Stimulated activated CD8-positive, alpha-beta memory T cell treated with anti-CD3 and anti-CD28 coated beads, Interleukin-12 subunit alpha, Interleukin-12 subunit beta, amount 100 ng/mL, for 4 hours (primary cell): ENCODE results near the gene TLN1.
A peak's percentile ranks its signal among the peaks of the same experiment; 100 is the strongest.

ENCODE experiments used
- DNase-seq: peaks from one replicate; pipeline ENCODE4 v3.0.0-alpha.2; 2020; ENCODE audit warnings: low read depth

Gene TLN1

DNA sequence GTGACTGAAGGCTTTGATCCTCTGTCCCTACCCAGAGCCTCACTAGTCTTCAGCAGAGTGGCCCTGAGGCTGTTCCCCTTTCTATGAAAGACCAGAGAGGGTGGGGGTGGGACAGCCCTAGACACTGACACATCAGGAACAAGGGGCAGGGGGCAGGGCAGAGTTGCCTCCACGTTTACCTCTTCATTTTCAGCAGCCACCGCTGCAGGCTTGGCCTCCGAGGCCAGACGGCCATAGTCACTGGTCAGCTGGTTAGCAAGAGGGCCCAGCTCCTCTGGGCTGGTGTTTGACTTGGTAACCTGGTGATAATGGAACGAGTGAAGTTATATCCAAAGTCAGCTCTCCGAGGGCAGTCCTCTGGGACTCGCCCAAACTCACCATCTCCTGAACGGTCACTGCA lies 26.6 kb downstream of the TLN1 start:
- no peak for DNase-seq

DNA sequence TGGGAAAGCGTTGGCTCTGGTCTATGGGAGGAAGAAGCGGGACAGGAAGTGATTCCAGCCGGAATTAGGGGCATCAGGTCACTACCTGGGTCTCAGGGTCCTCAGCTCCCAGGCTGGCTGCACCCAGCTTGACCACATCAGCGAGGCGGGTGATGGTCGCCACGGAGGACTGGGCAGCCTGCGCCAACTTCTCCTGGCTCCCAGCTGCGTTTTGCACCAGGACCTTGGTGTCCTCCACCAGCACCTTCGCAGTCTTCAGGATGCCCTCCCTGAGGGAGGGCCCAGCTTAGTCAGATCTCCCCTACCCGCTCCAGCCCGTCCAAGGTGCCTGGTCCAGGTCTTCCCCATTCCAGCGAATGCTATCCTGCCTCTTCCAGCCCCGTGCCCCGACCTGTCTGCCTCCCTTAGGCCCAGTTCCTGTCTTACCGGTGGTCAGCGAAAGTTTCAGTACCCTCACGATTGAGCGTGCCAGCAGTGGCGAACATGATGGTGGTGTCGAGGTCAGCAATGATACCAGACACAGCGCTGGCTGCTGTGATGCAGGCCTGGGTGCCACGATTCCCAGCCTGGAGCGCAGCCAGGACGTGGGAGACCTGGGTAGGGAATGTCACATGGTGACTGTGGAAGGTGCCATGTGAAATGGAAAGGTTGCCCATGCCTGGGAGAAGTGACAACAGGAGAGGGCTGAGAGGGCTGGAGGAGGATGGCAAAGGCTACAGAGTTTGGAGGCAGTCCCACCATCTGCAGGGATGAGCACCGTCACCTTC lies 27.9 kb downstream of the TLN1 start:
- DNase-seq, result no peak

DNA sequence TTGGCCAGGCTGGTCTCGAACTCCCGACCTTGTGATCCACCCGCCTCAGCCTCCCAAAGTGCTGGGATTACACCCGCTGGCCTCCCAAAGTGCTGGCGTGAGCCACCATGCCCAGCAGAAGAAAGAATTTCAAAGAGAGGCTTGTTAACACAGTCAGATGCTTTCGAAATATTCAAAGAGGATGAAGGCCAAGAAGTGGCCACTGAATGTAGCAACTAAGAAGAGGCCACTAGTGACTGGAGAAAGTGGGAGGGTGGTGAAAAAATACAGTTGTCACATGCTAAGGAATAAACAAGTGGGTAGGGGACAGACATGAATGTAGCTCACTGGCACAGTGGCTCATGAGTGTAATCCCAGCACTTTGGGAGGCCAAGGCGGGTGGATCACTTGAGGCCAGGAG lies 29.3 kb downstream of the TLN1 start:
- DNase-seq, result no peak

DNA sequence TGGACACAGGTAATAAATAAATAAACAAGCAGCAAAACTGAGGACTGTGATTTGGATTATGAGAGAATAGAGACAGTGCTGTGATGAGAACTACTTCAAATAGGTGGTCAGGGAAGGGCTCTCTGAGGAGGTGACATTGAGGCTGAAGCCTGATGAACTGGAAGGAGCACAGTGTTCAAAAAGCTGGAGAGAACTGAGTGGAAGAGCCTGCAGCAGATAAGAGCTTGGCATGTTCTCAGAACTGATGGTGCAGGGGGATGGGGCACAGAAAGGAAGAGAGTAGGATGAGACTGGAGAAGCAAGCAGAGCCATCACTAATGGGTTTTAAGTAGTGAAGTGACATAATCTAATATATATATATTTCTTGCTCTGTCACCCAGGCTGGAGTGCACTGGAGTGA lies 31.1 kb downstream of the TLN1 start:
- no peak for DNase-seq

DNA sequence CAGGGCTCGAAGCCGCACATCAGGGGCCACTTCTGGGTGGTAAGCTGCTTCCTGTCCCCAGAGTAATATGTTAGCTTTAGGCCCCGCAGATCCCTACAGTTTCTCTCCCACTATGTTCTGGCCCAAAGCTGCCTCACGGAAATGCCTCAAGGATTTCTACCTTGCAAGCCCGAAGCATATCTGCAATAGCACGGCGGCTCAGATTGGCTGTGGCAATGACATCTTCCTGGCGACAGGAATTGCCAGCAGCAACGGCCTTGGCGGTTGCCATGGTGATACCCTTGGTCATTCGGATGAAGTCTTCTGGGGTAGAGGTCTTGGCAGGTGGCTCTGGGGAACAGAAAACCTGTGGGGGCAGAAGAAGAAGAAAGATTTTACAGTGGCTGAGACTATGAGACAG lies 32.0 kb downstream of the TLN1 start:
- no peak for DNase-seq

DNA sequence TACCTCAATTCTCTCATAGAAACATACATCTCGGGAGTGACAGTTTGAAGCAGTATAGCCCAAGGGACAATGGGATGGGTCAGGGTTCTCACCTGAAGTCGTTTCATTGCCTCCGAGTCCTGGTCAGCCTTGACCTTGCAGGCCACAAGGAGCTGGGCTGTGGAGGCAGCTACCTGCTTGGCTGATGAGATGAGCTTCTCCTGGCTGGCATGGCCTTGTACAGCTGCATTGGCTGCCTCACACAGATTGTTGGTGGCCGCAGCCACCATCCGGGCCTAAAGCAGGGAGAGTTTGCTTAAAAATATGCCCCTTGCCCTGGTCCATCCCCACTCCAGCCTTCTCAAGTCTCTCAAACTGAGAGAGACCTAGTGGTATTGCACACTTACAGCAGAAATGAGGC lies 33.8 kb downstream of the TLN1 start:
- no peak for DNase-seq

DNA sequence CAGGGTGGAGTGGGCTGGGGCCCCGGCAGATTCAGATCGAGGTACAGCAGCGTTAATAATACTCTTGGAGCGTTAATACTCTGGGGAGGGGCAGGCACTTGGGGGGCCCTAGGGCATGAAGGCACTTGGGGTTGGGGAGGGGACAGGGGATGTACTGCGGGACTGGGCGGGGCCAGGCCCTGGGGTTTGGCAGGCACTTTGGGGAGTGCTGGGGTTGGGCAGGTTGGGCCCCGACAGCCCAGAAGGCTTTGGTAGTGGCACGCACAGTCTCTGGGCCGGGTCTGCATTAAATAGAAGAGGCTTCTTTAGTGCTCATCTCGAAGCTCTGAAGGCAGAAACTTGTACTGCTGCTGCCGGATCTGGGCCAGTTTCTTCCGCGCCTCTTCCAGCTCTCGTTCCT lies 34.5 kb downstream of the TLN1 start:
- no peak for DNase-seq

DNA sequence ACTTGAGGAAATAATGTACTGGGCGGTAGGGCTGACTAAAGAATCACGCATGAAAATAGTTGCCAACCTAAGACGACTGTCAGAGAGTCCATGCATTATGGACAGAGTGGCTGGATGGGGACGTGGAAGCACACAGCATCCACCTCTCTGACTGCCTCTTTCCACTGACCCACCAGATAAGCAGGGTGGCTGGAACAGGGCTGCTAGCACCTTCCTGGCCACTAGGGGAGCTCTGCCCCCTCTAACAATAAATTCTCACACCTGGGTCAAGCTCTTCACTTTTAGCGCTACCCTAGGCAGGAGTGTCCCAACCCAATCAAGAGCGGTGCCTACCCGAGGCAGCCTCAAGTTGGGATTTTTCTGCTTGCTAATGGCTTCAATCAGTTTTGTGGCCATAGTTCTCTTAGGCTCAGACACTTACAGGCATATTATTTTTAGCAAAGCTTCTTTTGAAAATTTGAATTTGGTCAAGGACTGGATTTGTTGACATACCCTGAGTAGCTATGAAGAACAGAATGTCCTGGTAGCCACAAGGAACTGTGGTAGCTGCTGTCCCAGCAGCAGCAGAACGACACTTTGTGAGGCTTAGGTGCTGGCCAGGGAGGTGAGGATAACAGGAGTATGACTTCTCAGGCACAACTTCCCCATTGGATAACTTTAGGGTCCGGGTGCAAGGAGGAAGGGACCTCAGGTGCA lies 35.3 kb downstream of the TLN1 start:
- peak; percentile 33 for DNase-seq

DNA sequence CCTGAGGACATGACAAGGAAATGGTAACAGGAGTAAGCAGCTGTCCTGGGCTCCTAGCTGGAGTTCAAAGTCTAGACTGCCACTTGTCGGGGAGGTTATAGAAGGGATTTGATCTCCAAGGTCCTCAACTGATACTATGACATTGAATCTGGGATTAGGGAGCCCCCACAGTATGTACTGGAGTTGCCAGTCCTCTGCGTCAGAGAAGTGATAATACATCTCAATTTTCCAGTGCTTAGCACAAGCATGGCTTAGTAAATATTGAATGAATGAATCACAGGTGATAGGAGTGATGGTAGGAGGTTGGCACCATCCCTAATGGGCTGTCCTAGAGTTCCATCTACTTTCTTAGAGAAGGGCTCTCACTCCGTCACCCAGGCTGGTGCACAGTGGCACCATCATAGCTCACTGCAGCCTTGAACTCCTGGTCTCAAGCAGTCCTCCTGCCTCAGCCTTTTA lies 36.0 kb downstream of the TLN1 start:
- DNase-seq, result no peak

DNA sequence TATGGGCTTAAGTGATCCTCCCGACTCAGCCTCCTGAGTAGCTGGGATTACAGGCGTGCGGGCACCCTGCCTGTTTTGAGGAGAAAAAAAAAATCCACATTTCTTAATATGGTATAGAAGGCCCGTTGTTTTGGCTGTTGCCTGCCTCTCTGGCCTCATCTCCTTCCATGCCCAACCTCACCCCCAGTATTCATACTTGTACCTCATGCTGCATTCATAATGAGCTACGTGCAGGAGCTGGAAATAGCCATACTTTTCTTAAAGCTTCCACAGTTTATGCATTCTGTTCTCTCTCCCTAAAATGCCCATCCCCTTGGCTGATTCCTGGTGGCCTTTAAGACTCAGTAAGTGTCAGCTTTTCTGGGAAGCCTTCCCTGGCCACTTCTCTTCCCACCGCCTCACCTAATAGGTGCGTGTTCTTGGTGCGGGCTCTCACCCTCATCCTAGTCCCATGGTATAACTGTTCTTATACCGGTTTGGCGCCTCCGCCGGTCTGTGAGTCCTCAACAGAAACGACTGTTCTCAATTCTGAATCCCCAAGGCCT lies 40.2 kb downstream of the TLN1 start:
- no peak for DNase-seq

DNA sequence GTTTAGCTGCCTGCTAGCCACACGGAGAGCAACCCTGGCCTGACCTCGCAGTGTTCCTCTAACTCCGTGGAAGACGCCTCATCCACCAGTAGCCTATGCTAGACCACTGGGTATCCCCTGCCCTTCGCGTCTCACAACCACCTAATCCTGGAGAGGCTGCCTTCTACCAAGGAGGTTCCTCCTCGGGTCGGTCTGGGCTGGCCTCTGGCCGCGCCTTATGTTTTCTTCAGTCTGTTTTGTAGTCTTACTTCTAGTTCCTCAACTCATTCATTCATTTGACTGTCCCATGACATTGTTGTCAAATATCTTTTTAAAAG lies 40.7 kb downstream of the TLN1 start:
- DNase-seq, result no peak

DNA sequence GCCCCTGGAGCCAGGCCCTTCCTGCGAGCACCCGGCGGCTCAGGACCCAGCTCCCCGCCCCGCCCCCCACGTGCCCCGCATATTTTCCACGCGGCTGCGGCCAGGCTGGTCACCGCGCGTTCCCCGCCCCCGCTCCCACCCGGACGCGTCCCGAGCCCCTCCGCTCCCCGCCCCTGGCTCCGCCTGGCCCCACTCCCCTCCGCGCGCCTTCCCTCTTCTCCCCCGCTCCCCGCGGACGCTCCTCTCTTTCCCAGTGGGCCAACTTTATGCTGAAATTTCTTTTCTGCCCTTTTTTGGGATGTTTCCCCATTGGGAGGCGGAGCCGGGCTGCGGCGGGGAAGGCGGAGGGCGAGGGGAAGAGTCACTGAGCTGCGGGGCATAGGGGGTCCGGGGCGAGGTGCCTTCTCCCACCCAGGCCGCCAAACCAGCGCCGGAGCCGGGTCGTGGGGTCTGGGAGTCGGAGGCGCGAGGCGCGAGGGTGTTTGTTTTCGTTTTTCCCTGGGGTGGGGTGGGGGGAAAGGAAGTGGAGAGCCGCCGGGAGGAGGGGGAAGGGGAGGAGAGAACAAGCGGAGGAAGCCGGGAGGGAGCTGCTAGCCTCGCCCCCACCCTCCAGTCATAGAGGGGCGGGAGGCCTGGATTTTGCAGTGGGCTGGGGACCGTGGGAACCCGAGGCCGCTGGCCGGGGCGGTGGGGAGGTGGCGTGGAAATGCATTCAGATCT lies 41.2 kb downstream of the TLN1 start:
- peak; percentile 19 for DNase-seq

DNA sequence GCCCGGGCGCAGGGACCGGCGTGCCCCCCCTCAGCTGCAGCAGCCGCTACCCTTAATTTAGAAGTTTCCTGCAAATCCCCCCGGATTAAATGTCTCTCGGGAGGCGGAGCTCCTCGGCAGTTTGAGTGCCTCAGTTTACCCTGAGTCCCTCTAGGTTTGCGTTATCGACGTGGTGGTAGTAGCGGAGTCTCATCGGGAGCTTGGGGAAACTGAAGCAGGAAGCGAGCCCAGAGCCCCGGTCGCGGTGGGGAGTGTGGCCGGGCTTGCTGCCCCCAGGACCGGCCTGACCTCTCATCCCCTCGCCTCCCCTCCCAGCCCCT lies 41.7 kb downstream of the TLN1 start:
- DNase-seq, result no peak

DNA sequence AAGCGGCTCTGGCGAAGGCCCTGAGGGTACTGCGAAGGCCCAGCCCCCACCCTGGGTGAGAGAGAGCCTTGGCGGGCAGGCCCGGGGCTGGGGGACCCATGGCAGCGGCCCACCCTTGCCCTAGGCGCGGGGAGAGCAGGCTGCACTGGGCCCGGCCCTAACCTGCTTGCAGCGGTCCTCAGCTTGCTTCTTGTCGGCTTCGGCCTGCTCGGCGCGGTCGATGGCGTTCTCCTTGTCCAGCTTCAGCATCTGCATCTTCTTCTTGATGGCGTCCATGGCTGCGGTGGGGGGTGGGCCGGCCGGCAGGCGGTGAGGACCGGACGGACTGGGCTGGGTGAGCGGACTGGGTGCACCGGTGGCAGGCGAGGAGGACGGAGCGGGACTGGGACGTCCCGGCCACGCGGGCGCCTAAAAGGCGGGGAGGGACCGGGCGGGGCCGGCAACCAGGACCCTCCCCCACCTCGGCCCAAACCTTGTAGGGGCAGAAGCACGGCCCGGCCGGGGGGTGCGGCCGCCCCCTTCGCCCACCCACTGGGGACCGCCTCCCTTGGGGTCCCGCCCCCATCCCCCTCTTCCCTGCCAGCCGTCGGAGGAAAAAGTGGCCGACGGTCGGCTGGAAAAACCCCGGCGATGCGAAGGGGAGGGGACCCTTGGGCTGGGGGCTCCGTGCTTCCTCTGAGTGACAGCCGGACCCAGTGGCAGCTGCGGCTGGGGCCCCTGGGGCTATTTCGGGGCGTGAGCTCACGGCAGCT lies 42.3 kb downstream of the TLN1 start, which contains the start of gene TPM2:
TPM2 (minus strand) TSS at position 384 of the 752 bp plus-strand sequence; CDS start at position 276, 108 bp downstream.
- no peak for DNase-seq

DNA sequence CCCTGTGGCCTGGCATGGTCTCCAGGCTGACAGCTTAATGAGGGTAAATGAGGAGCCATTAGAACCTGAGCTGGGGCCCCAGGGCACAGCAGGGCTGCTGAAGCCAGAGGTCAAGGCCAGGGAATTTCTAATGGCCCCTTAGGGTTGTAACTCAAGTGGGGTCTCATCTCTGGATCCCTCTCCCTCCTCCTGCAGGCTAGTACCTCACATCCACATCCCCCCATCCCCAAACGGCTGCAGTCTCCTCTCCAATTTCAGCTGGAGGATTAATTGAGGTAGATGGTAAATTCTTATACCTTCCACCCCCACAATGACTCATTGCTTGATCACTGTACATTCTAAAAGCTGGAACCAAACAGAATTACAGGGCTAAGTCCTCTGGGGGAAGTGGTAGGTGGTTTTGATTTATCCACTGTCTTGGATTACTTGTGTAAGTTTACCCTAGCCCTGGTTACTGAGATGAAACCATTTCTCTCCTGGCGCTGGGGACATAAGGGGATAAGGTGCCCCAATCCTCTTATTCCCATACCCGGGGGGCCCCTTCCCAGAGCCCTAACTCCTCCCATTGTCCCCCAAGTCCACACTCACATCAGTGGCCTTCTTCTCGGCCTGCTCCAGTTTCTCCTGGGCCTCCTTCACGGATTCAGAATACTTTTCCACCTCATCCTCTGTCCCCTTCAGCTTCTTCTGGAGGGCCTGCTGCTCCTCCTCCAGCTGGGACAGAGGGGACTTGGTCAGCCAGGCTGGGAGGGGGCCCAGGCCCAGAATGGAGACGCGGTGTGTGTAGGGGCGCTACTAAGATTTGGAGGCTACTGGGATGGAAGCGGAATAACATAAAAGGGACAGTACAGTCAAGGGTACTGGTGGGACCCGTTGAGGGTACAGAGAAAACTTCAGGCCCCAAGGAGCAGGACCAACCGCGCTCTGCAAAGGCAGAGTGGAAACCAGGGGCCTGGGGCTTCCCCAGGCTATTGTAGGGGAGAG lies 43.1 kb downstream of the TLN1 start:
- no peak for DNase-seq

DNA sequence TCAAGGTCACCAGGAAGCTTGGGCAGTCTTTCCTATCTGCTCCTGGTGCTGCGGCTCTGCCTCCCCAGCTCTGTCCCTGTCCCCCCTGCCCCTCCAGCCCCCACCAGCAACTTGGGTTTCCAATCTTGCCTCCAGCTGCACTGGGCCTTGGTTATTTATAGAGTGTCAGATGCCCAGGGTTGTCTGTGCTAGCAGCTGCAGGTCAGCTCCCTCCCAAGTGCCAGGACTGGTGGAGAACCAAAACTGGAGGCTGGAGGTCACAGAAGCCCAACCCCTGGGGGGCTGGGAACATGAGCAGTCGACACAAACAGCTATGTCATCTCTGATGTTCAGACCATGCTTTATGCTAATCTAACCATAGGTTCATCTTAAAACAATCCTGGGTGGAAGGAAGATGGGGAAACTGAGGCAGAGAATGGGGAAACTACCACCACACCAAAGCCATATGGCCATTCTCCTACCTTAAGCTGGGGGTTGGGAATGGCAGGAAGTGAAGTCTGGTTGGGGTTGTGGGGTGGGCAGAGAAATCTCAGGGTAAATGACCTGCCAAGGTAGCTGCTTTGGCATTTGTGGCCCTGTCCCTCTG lies 43.9 kb downstream of the TLN1 start:
- DNase-seq, result no peak

DNA sequence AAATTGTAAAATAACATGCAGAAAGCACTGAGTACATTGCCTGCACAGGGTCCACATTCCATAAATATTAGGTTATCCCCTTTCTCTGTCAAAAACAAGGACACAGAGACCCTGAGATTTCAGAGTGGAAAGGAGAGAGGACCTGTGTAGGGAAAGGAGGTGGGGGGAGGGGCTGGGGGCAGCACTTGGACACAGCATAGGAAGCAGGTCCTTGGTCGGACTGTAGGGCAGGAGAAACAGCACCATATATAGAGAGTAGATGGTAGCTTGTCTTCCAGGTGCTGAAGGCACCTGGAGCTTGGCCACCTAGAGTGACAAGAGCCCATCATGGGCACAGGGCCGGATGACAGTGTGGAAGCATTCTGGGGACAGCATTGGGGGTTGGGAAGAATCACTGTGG lies 44.7 kb downstream of the TLN1 start:
- DNase-seq, result no peak

DNA sequence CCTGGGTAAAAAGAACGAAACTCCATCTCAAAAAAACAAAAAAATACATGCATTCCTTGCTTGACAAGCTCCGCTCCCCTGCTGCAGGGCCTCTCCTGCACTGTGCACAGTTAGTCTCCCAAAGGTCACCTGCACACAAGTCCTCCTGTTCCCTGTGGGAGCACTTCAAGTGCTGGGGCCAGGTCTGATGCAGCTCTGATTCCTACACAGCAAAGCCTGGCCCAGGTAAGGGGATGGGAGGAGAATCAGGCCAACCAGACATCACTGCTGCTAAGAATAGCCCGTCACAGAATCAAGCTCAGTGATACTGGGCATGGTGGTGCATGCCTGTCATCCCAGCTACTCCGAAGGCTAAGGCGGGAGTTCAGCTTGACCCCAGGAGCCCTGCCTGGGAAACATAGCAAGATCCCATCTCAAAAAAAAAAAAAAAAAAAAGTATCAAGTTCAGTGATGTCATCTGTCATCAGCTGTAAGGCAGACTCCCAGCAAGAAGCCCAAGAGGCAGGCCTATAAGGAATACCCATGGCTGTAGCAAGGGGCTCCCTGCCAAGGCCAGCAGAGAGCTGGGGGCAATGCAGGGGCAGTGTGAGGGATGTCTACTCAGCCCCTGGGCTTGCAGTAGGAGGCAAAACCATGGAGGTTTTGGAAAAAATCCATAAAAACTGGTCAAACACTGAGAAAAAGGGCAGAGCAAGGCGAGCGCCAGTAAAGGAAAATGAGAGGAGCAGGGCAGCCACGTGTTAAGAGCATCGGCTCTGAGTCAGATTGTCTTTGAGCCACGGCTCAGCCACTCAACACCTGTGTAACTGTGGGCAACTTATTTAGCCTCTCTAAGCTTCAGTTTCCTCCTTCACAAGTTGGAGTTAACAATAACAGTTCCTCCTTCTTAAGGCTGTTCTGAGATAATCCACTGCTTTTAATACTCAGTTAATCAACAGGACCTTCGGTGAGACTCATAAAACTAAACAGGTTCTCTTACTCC lies 45.5 kb downstream of the TLN1 start:
- DNase-seq, result no peak

DNA sequence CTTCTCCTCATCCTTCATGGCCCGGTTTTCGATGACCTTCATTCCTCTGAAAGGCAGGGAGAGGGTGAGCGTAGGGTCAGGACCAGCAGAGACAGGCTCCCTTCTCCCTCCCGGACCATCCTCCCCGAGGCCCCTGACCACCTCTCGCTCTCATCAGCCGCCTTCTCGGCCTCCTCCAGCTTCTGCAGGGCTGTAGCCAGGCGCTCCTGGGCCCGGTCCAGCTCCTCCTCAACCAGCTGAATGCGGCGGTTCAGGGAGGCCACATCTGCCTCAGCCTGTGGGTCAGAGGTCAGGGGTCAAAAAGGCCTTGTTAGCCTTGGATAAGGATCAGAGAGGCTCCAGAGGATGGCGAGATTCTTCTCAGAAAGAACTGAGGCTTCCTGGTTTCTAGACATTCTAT lies 46.5 kb downstream of the TLN1 start:
- DNase-seq, result no peak
